Astrocyte of the cerebellum (primary cell): Measurements from ENCODE around the gene ZDBF2.
"Not testable (repeated sequence)": the region's sequence is repeated elsewhere in the genome, so short reads cannot be mapped to it uniquely, and the experiment has no call there.

ENCODE experiments used
- DNase-seq: peaks from one replicate; pipeline ENCODE4 v3.0.0-alpha.2; 2011; ENCODE audit warnings: low read depth
- H3K4me3 ChIP-seq: 2 replicates; pipeline ENCODE4 v1.5.1; 2011; ENCODE audit warnings: mild to moderate bottlenecking, low read depth, low read length, moderate library complexity
- in situ Hi-C: cut with HindIII; loops from 2 replicates; pipeline ENCODE4 v1.10.0; 2017; ENCODE audit warnings: low sequenced_read_pairs
- TF ChIP-seq, protein P1 (sequence below): IDR thresholded peaks from 2 replicates; pipeline ENCODE4 v1.5.1; 2012; ENCODE audit warnings: low read length, low read depth, moderate library complexity, mild to moderate bottlenecking; ENCODE audit errors: missing control alignments

Gene ZDBF2

DNA sequence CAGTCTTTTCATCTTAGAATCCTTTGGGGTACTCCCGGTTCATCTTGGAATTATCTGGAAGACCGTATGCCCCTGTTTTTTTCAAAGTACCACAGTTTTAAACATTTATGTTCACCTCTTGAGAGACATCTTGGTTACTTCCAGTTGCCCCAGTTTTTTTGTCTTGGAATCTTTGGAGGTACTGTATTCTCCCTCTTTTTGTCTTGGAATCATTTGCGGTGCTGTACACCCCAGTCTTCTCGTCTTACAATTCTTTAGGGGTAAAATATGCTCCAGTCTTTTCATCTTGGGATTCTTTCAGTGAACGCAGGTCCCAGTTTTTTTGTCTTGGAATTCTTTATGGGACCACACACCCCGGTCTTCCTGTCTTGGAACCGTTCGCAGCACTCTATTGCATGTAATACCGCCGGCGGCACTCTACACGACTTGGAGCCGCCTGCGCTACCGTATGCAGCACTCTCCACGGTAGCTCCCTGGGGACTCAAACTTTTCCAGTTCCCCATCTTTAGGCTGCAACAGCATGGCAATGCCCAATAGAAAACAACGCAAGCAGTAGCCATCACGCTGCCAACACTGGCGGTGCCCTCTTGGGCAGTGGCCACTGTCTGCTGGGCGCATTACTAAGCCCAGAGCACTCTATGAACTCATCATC, 21.2 kb upstream of the ZDBF2 start:
- H3K4me3 ChIP-seq, result no peak overlapping the region
- in situ Hi-C loops, result no loop called here
- DNase-seq, result no peak
- TF ChIP-seq, protein P1, sequence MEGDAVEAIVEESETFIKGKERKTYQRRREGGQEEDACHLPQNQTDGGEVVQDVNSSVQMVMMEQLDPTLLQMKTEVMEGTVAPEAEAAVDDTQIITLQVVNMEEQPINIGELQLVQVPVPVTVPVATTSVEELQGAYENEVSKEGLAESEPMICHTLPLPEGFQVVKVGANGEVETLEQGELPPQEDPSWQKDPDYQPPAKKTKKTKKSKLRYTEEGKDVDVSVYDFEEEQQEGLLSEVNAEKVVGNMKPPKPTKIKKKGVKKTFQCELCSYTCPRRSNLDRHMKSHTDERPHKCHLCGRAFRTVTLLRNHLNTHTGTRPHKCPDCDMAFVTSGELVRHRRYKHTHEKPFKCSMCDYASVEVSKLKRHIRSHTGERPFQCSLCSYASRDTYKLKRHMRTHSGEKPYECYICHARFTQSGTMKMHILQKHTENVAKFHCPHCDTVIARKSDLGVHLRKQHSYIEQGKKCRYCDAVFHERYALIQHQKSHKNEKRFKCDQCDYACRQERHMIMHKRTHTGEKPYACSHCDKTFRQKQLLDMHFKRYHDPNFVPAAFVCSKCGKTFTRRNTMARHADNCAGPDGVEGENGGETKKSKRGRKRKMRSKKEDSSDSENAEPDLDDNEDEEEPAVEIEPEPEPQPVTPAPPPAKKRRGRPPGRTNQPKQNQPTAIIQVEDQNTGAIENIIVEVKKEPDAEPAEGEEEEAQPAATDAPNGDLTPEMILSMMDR, result no peak

DNA sequence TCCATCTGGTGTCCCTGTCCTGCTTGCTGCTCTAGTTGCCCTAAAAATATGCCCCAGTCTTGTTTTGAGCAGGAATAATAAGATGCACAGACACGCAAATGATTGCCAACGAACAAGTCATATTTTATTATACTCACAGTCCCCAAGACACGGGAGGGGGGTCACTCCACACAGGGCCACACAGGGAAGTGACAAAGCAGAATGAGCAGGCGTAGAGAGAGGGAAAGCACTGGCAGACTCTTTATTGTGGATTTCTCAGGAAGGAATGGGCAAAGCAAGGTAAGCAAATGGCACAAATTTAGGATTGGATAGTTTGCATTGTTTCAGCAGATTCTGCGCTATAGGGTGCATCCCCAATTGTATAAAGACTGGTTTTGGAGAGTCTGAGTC, 20.7 kb upstream of the ZDBF2 start:
- TF ChIP-seq, protein P1, result no peak
- no peak for DNase-seq
- H3K4me3 ChIP-seq, result no peak overlapping the region
- in situ Hi-C loops, result no loop called here

DNA sequence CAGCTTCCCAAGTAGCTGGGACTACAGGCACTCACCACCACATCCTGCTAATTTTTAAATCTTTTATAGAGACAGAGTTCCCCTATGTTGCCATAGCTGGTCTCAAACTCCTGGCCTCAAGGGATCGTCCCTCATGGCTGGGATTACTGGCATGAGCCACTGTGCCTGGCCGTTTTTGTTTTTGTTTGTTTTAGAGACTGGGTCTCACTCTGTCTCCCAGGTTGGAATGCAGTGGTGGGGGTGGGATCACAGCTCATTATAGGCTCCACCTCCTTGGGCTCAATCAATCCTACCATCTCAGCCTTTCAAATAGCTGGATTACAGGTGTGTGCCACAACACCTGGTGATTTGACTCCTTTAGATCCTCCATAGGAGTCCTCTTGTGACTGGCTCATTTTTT, 19.5 kb upstream of the ZDBF2 start:
- TF ChIP-seq, protein P1, result no peak
- in situ Hi-C loops, result no loop called here

DNA sequence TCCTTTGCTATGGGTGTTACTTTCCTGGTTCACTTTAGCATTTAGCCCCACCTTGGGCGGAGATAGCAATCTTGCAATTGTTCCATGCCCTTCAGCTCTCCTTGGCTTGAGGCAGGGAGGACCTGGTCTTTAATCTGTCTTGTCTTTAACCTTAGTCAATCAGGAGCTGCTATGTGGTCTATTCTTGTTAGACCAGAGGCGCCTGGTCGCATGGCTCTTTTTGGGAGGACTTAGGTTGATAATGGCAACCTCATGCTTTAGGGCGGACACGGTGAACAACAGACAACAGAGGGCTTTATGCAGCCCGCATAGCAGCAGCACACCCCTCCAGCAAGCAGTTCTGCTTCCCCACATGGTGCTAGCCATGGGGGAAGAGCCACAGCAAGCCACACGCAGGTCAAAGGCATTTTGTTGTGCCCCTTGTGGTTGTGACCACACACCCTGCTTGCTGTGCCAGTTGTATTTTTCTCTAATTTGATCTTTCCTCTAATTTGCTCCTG, 17.7 kb upstream of the ZDBF2 start:
- in situ Hi-C loops, result no loop called here
- no peak for DNase-seq
- TF ChIP-seq, protein P1, result no peak
- H3K4me3 ChIP-seq, result no peak overlapping the region

More for the DNA sequence above, 19.5 kb upstream of the ZDBF2 start:
- no peak for DNase-seq
- no peak overlapping the region for H3K4me3 ChIP-seq

DNA sequence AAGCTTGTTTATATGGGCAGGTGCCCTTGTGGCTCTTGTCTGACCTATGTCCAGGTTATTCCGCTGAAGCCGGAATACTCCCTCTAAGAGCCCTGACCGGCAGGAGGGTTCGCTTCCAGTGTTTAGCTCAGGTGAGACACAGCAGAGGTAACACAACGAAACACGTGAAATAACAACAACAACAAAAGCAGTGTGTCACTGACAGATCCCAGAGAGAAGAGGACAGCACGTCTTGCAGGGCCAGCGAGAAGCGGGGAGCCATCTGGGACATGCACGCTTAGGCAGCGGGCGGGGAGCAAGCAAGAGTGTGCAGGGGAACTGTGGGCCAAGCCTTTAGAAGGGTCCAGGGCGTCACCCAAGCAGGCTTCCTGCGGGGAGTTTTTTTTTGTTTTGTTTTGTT, 17.1 kb upstream of the ZDBF2 start:
- H3K4me3 ChIP-seq, result no peak overlapping the region
- DNase-seq, result no peak
- in situ Hi-C loops, result no loop called here
- TF ChIP-seq, protein P1, result no peak

DNA sequence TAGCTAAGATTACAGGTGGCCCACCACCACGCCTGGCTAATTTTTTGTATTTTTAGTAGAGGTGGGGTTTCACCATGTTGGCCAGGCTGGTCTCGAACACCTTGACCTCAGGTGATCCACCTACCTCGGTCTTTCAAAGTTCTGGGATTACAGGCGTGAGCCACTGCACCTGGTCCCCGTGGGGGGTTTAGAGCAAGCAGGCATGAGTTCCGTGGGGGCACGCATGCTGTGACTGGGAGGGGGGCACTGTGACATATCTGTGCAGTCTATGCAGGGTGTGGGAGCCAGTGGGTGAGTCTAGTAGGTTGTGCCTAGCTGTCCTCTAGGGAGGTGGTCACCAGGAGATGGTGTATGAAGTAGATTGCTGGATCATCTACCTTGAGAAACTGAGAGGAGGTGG, 16.6 kb upstream of the ZDBF2 start:
- in situ Hi-C loops, result no loop called here
- no peak overlapping the region for H3K4me3 ChIP-seq
- TF ChIP-seq, protein P1, result no peak
- DNase-seq, result no peak

DNA sequence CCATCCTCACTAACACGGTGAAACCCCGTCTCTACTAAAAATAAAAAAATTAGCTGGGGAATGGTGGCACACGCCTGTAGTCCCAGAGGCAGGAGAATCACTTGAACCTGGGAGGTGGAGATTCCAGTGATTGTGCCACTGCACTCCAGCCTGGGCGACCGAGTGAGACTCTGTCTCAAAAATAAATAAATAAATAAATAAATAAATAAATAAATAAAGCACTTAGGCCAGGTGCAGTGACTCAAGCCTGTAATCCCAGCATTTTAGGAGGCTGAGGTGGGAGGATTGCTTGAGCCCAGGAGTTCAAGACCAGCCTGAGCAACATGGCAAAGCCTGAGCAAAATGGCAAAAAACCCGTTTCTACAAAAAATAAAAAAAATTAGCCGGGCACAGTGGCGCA, 15.8 kb upstream of the ZDBF2 start:
- DNase-seq, H3K4me3 ChIP-seq, in situ Hi-C loops: not testable (repeated sequence)
